Fibroblast of villous mesenchyme (primary cell): Measurements from ENCODE around the gene RAB40B. TPM values are rescaled to one million over a fixed set of nuclear protein-coding genes. Genes with fewer than 3 reads are reported as not detected.
"Not testable (repeated sequence)": the region's sequence is repeated elsewhere in the genome, so short reads cannot be mapped to it uniquely, and the experiment has no call there.

Experiments used
- DNase-seq: peaks from one replicate; pipeline ENCODE4 v3.0.0-alpha.2; 2010; ENCODE audit warnings: low read depth
- H3K4me3 ChIP-seq: 2 replicates; pipeline ENCODE4 v1.5.1; 2011; ENCODE audit warnings: low read depth, mild to moderate bottlenecking, low read length
- CTCF ChIP-seq: IDR thresholded peaks from 2 replicates; pipeline ENCODE4 v1.5.1; 2012; ENCODE audit warnings: low read depth, mild to moderate bottlenecking, low read length; ENCODE audit not compliant: insufficient read depth
- total RNA-seq: library from RNA; depleted of rRNA; stranded (reverse); fragments of >200 nt; gene quantifications from 2 replicates; pipeline ENCODE4 v1.2.3, GENCODE V29; 2012

The RAB40B gene, protein sequence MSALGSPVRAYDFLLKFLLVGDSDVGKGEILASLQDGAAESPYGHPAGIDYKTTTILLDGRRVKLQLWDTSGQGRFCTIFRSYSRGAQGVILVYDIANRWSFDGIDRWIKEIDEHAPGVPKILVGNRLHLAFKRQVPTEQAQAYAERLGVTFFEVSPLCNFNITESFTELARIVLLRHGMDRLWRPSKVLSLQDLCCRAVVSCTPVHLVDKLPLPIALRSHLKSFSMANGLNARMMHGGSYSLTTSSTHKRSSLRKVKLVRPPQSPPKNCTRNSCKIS
- 3.9 and 7.3 TPM in 2 replicates for total RNA-seq

GRCh38 chr17:82698065-82698973 is at the start of gene RAB40B:
Gene RAB40B, minus strand, starts transcription at chr17:82698698. Its CDS starts 102 bp downstream, at chr17:82698596.
- peak within 1 kb of the TSS; percentile 70 for H3K4me3 ChIP-seq
- peak; percentile 99 for DNase-seq
- no peak for TF ChIP-seq CTCF

DNA sequence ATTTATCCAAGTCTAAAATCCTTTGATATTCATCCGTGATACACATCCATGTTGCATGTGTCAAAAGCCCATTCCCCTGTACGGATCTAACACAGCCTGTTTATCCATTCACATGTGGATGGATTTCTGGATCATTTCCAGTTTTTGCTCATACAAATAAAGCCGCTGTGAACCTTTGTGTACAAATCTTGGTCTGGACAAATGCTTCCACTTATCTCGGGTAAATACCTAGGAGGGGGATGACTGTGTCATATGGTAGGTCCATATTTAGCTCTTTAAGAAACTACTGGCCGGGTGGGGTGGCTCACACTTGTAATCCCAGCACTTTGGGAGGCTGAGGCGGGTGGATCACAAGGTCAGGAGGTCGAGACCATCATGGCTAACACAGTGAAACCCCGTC is 47.0 kb upstream of the RAB40B start:
- no peak for TF ChIP-seq CTCF
- H3K4me3 ChIP-seq = no peak overlapping the region
- DNase-seq = peak; percentile 12

DNA sequence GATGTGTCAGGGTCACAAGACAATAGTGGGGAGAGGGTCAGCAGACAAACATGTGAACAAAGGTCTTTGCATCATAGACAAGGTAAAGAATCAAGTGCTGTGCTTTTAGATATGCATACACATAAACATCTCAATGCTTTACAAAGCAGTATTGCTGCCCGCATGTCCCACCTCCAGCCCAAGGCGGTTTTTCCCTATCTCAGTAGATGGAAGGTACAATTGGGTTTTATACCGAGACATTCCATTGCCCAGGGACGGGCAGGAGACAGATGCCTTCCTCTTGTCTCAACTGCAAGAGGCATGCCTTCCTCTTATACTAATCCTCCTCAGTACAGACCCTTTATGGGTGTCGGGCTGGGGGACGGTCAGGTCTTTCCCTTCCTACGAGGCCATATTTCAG is 46.2 kb upstream of the RAB40B start:
- DNase-seq, H3K4me3 ChIP-seq: not testable (repeated sequence)

DNA sequence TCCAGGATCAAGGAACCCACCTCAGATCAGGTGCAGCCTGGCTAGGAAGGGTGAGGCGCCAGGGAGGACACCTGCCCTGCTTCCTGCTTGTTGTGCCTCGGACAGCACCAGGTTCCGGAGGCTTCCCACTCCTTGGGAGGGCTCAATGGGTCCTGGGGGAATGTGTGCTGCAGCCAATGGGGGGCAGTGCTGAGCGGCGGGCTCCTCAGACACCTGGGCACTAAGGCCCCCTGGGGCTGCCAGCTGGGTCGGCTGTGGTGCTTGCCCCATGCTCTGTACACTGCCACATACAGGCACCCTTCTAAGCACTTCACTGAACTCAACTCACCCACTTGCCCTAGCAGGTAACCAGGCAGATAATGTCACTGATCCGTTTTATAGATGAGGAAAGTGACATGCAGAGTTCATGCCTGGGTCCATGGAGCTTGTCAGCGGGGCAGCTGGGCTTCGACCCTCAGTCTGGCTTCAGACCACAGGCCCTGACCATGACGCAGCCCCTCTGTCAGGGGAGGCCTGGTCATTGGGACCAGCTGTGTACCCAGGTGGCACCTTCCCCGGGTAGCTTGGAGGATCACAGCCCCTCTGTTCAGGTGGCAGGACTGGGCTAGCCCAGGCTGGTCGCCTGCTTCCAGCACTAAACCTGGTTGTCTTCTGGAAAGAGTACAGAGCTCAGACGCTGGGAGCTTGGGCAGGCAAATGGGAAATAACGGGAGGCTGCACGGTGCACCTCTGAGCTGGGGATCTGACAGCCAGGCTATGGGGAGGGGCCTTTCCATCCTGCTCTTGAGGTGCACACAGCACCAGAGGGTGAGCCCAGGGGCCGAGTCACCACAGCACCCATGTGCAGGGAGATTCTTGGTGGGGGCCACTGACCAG is 45.1 kb upstream of the RAB40B start:
- H3K4me3 ChIP-seq = no peak overlapping the region
- DNase-seq = no peak
- no peak for TF ChIP-seq CTCF

GRCh38 chr17:82740906-82741759 is 42.6 kb upstream of the RAB40B start:
- peak; percentile 18 for DNase-seq
- H3K4me3 ChIP-seq = no peak overlapping the region
- no peak for TF ChIP-seq CTCF

- no peak overlapping the region for H3K4me3 ChIP-seq
- no peak for TF ChIP-seq CTCF
- peak; percentile 24 for DNase-seq
Observed at GRCh38 chr17:82737967-82738877, 39.7 kb upstream of the RAB40B start.
